Fibroblast of skin of back (primary cell): Measurements from ENCODE around the gene GAS2.

Experiments
- DNase-seq: peaks from one replicate; pipeline ENCODE4 v3.0.0-alpha.2; 2013

Gene GAS2

GRCh38 chr11:22728600-22729389 lies 62.4 kb downstream of the GAS2 start:
- DNase-seq, result no peak

- DNase-seq, result peak; percentile 18
These were observed 63.9 kb downstream of the GAS2 start for GRCh38 chr11:22730319-22730718.

GRCh38 chr11:22732588-22732987 lies 66.2 kb downstream of the GAS2 start:
- no peak for DNase-seq

GRCh38 chr11:22733475-22734248 lies 67.3 kb downstream of the GAS2 start:
- DNase-seq, result no peak

- peak; percentile 4 for DNase-seq
These were observed 68.4 kb downstream of the GAS2 start for GRCh38 chr11:22734628-22735345.

GRCh38 chr11:22742157-22742613 lies 75.8 kb downstream of the GAS2 start:
- no peak for DNase-seq

- no peak for DNase-seq
These were observed 83.1 kb downstream of the GAS2 start for GRCh38 chr11:22749536-22749935.

GRCh38 chr11:22752908-22753310 lies 86.5 kb downstream of the GAS2 start:
- no peak for DNase-seq

- no peak for DNase-seq
These were observed 87.0 kb downstream of the GAS2 start for GRCh38 chr11:22753416-22753815.

GRCh38 chr11:22761066-22761465 lies 94.7 kb downstream of the GAS2 start:
- DNase-seq, result no peak

- DNase-seq, result no peak
These were observed 96.8 kb downstream of the GAS2 start for GRCh38 chr11:22763166-22763565.

- DNase-seq, result no peak
These were observed 98.3 kb downstream of the GAS2 start for GRCh38 chr11:22764735-22765134.

GRCh38 chr11:22768281-22768680 lies 101.9 kb downstream of the GAS2 start:
- no peak for DNase-seq

- DNase-seq, result no peak
These were observed 102.7 kb downstream of the GAS2 start for GRCh38 chr11:22769081-22769480.

- DNase-seq, result no peak
These were observed 108.3 kb downstream of the GAS2 start for GRCh38 chr11:22774716-22775115.

- DNase-seq, result no peak
These were observed 108.8 kb downstream of the GAS2 start for GRCh38 chr11:22775248-22775647.

GRCh38 chr11:22778642-22779041 lies 112.2 kb downstream of the GAS2 start:
- no peak for DNase-seq

GRCh38 chr11:22779850-22780249 lies 113.4 kb downstream of the GAS2 start:
- no peak for DNase-seq

GRCh38 chr11:22780952-22781593 lies 114.7 kb downstream of the GAS2 start:
- DNase-seq, result no peak

- peak; percentile 30 for DNase-seq
These were observed 118.8 kb downstream of the GAS2 start for GRCh38 chr11:22785251-22785650.

GRCh38 chr11:22786475-22786874 lies 120.1 kb downstream of the GAS2 start:
- DNase-seq, result no peak

- no peak for DNase-seq
These were observed 120.6 kb downstream of the GAS2 start for GRCh38 chr11:22787055-22787454.
